GM19023 (cell line): ENCODE results near the gene PTPRN2.

Experiments used
- ATAC-seq: cut with Tn5 transposase; IDR thresholded peaks from one replicate; pipeline ENCODE4 v1.9.1; 2021; ENCODE audit warnings: mild to moderate bottlenecking, moderate library complexity; ENCODE audit not compliant: unreplicated experiment

The PTPRN2 gene

DNA sequence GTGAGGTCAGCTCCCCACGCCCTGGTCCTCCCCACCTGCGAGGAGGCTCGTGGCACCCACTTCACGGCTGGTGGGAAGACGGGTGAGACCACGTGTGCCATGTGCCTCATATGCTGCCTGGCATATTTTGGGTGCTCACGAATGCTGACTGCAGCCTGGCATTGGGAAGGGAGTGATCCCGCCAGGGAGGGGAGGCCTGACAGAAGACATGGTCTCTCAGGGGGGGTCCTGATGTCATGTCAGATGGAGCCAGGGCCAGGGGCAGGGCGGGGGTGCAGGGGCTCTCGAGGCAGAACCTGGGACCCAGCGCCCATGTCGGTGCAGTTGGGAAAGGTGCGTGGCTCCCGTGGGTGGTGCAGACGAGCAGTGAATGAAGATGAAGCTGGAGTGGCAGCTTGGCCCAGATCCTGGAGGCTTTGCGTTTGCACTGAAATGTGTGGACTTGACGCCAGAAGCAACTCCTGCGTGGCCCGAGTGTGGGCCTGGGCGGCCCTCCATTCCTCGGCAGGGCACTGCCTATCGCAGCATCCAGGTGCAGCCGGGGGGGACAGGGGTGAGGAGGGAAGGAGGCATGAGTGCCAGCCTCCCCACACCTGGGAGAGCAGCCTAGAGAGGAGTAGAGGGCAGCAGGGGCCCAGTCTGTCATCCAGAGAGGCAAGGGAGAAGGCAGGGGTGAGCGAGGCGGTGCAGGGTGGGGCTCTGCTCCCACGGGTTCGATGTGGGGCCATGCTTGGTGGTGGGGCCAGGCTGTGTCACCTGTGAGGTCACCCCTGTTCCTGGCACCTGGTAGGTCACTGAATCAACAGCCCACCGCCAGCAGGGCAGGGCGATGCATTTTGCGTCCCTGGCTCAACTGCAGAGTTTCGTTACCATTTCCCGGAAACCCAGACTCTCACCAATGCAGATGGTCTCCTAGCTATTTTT is 865.2 kb downstream of the PTPRN2 start:
- no peak for ATAC-seq

DNA sequence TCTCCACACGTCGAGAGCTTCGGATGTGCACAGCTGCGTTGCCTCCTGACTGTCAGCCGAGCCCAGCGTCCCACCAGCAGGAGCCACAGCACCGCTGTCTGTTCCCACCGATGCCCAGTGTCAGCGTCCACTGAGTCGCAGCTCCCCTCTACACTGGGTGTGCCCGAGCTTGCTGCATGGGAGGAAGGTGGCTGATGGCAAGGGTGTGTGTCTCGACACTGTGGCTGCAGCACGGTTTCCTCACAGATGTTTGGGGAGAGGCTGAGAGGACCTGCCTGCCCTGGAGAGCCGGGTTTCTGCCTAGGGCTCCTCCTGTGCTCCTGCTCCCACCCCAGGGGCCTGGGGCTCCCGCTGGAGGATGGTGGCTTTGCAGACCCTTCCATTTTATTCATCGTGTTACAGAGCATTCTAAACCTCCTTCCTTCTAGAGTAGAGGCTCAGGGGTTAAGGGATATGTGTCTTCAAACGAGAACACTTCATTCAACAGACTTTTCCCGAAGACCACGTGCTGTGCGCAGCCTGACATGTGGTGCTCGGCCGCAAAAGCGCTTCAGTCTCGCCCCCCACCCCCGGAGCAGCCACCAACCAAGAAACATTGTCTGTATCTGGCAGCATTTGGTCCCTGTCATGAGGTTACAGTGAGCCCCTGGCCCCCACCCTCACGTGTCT is 866.0 kb downstream of the PTPRN2 start:
- no peak for ATAC-seq

DNA sequence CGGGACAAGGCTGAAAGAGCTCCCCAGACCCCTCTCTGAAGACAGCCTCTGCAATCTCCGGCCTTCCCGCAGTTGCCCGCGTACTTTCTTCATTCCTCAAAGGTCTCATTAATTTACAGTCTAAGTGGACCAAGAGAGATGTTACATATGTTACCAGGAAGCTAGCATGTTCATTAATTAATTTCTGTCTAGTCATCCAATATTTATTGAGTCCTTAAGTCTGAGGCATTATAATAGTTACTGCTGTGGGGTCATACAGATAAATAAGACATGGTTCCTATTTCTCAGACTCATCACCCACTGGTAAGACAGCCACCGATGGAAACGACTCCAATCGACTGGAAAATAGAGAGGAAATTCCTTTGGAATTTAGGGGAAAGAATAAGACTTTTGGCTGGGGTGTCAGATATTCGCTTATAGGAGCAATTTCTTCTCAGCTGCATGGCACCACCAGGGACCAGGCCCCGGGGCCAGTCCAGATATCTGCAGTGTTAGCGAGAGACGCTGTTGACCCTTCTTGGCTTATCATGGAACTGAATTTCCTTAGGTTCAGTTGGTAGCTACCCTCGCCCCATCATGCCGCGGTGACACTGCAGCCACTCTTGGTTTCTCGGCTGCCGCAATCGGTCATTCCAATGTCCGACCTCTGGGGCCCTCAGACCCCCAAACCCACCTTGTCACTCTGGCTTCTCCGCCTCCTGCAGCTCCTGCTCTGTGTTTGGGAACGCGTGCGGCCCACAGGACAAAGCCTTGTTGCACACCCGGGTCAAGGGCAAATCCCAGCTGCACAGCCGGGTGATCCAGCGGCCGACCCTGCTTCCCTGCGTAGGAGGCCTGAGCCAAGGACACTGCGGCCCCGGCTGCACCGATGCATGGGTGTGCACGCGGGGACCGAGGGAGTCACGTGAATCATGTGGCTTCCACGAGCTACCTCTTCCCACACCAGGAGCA is 867.6 kb downstream of the PTPRN2 start:
- ATAC-seq = no peak

DNA sequence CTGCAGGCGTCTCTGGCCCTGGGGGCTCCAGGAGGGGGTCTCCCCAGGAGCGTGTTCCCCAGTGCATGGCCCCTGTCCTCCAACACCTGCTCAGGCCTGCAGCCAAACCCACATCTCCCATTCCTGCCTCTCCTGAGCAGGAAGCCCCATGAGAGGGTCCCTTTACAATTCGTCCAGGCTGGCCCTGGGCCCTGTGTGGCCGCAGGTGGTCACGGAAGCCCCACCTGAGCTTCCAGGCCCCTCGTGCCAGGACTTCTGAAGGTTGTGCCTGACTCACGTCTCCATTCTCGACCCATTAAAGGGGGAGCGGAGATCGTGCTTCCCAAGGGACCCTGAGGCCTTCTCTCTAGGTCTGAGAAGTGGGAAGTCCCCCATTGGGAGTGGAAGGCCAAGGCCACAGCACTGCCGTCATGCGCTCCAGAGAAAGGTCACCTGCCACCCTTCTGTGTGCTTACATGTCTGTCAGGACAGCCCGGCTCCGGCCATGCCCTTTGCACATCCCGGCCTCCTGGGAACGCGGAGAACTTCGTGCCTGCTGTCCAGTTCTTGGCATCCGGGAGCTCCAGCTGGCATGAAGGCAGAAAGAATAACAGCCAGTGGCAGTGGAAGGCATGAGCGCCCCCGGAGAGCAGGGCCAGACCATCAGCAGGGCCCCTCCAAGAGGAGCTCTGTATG is 868.5 kb downstream of the PTPRN2 start:
- ATAC-seq = no peak

- ATAC-seq = no peak
Observed at GRCh38 chr7:157718303-157719007, 869.2 kb downstream of the PTPRN2 start.

DNA sequence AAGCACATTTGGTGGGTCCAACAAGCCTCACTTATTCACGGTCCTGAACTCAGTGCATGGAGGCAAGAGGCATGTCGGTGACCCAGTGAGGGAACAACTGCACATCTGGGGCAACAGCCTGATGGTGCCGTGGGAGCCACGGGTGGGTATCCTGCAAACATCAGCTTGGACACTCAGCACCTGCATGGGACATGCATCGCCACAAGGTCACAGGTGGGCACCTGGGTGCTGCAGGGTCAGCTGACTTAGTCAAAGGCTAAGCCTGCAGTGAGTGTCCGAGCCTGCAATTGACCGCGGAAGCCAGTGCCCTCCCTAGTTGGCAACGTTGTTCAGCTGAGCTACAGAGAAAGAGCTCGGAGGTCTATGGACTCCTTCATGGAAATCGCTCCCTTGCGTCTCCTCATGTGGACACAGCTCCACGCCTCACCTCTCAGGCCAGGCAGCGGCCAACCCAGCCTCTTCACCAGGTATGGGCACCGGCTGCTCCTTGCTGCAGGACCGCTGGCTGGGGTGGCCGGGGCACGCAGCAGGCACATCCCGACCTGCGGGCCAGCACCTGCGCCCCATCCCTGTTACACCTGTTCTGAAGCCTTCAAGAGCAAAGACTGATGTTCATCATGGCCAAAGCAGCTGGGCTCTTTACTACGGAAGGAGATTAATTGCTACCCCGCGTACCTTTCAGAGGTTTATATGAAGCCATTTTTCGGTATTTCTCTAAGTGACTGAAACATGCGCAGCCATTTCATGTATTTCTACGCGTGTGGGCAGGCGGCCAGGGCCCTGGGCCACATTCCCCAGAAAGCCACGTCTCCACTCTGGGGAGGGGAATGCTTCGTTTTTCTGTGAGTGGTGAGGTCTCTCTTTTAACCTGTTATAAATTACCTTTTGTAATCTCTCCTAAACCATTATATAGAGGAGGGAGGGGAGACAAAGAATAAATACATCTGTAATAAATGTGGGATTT is 870.1 kb downstream of the PTPRN2 start:
- no peak for ATAC-seq

DNA sequence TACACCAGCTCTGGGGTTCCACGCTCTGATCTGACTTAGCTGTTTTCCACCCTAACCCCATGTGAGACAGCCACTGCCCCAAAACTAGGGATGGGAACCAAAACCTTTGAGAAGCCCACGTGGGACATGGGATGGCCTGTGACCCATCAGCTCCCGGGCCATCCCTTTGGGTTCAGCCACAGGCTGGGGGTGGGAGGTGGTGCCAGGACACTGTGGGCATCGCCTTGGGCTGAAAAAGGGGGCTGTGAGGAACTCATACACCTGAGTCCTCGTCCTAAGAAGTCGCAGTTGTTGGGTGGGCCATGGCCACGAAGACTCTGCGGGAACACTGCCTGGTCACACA is 871.7 kb downstream of the PTPRN2 start:
- ATAC-seq = no peak

DNA sequence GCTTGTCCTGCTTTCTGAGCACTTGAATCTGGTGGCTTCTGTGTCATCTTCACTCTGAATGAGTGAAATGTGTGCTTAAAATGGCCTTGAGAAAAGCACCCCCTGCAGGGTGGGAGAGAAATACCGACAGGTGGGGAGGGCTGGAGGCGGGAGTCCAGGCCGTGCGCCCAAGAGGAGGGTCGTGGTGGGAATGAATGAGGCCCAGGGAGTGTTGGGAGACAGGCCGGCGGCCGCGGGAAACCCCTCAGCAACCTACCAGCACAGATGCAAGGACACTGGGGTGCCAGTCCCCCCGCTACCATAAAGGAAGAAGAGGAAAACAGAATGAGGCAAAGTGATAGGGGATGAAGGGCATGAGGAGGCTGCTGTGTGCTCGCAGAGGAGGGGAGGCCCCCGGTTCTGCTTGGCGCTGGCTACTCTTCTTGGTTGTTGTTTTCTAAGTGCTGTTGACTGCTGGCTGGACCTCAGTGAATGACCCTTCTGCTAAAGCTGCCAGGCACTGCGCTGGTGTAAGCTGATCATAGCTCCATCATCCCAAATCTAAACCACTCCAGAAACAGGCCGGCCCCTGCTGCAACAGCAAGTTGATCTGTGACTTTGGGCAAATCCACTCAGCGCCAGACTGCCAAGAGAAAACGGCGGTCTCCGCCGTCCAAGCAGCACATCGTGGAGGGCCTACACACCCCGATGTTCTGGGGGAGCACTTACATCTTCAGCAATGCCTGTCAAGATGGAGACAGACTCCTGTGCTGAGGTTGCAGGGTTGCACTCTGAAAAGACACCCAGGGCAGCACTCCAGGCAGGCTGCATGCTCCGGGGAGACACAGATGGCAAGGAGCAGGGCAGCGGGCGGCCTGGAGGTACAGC is 872.3 kb downstream of the PTPRN2 start:
- no peak for ATAC-seq

DNA sequence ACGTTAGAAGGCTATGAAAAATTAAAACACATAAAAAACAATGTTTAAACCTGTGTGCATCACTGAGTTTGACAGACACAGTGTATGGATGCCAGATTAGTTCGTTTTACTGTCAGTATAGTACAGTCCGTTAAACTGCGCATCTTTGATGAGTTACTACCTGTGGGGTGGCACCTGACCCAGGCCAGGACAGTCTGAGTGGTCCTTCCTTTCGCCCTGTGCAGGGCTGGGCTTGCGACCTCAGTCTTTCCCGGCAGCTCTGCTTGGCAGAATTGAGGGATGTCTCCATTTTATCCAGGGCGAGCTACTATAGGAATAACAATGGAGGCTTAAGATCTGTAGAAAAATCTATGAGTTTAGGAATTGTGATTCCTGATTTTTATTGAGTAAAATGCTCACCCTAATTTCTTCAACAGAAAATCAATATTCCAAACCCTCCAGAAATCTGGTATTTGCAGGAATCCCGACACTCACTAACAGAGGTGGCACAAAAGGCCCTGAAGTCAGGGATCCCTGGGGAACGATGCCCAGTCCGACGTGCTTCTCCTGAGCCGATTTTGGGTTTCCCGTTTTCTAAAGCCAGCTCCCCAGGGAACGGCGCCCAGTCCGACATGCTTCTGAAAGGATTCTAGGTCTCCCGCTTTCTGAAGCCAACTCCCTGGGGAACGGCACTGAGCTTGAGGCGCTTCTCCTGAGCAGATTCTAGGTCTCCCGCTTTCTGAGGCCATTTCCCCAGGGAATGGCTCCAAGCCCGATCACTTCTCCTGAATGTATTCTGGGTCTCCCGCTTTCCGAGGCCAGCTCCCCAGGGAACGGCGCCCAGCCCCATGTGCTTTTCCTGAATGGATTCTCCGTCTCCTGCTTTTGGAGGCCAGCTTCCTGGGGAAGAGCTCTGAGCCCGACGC is 873.2 kb downstream of the PTPRN2 start:
- no peak for ATAC-seq

DNA sequence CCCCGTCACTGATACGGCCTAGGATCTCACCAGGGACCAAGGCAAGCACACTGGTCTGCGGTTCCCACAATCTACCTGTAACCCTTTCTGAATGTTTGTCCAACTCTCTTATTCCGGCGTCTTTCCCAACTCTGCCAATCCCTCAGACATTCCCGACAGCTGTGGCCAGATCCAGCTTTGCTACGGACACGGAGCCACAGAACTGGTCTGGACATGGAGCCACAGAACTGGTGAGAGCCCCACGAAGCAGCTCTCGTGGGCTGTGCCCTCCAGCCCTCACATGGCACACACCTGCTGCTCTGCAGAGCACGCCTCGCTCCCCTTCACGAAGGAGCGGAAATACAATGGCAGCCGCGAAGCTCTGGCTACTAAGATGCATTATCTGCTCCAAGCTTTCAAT is 874.0 kb downstream of the PTPRN2 start:
- no peak for ATAC-seq

GRCh38 chr7:157712666-157713235 is 874.9 kb downstream of the PTPRN2 start:
- no peak for ATAC-seq

GRCh38 chr7:157711353-157711888 is 876.2 kb downstream of the PTPRN2 start:
- ATAC-seq = no peak

DNA sequence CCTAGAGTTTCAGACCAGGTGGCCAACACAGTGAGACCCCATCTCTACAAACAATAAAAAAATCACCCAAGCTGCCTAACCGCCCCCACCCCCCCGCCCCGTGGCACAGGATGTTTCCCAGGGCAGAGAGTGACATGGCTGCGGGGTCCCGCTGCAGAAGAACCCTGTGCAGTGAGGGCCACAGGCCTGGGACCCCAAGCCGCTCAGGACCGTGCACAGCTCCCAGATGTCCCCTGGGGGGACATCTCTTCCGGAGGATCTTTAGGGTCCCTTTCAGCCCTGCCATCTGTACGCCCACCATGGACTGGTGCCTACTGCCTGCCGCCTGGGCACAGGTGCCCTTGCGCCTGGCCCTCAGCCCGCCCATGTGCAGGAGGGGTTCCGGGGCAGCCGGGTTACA is 877.2 kb downstream of the PTPRN2 start:
- ATAC-seq = no peak

GRCh38 chr7:157709531-157710251 is 877.9 kb downstream of the PTPRN2 start:
- no peak for ATAC-seq

DNA sequence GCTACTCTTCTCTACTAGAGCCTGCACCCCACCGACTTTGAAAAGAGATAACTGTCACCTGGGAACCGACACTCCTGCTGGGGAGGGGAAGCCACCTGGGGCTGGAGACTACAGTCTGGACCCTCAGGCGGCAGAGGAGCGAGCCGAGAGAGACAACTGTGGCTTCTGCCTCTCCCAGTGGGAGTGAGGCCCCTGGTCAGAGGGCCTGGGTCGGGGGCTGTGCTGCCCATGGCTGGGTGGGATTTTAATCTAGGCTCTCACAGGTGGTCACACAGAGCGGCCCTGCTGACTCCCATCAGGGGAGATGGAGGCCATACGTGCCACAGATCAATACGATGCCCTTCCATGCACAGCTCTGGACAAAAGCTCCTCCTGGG is 878.7 kb downstream of the PTPRN2 start:
- ATAC-seq = no peak
